Brain pericyte (primary cell): Measurements from ENCODE around the gene ANKRD49.

ENCODE experiments used
- DNase-seq: peaks from one replicate; pipeline ENCODE4 v3.0.0-alpha.2; 2012; ENCODE audit warnings: low read depth, low spot score

Gene ANKRD49

DNA sequence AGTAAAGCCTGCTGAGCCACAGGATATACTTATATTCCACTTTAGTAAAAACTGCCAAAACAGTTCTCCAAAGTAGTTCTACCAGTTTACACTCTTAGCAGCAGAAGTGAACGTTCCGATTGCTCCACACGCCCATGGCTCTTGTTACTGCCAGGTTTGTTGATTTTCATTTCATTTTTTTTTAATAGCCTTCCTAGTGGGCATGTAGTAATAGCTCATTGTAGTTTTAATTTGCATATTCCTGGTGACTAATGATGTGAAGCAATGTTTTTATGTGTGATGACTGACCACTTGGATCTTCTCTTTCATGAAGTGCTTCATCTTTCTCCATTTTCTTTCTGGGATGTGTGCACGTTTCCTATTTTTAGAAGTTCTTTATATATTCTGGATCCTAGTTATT, 13.7 kb downstream of the ANKRD49 start:
- DNase-seq, result no peak

DNA sequence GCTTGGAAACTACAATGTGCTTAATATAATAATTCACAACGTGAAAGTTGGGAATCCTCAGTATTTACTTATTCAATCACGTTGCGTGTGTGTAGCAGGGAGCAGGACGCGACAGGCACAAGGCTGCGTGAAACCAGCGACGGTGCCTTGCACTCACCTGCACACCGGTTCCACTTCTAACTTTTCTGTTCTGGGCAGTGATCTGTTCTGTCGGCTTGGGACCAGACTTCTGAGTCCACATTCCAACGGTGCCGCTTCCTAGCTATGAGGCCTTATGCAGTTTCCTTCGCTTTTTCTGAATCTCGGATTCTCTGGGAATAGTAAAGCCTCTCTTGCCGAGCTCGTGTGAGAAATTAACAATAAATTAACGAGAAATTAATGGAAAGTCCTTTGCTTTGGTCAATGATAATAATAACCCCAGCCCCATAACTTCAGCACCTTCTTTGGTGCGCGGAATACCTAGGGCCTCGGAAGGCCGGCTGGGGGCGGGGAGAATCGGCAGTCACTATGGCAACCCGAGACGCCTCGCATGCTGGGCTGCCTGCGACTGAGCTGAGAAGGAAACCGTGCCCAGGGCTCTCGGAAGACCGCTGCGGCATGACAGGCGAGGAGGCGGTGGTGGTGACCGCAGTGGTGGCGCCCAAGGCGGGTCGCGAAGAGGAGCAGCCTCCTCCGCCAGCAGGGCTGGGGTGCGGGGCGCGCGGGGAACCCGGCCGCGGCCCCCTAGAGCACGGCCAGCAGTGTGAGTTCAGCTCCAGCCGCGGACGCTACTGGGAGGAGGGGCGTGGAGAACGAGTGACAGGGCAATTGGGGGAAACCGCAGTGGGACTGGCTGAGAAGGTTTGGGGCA, 18.4 kb downstream of the ANKRD49 start, which contains the start of gene C11orf97:
C11orf97 (plus strand) TSS at position 530 of the 850 bp plus-strand sequence; CDS start at position 598, 68 bp downstream.
- DNase-seq, result no peak

DNA sequence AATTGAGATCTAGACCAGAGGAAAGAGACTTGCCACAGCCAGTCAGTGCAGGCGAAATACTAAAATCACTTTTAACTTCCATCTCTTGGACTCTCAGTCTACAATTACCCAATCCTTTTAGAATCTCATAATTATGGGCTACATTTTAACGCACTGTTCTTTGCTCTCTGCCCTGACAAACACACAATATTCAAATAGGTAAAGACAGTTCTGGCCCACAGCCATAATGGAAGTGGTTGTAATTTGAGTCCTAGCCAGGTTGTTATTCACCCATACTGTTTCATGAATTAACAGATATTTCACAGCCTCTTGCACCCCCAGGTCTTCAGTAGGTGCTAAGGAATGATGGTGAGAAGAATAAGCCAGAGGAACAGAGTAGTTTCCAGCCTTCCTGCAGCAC, 19.3 kb downstream of the ANKRD49 start:
- DNase-seq, result no peak

- no peak for DNase-seq
These were observed 21.6 kb downstream of the ANKRD49 start for GRCh38 chr11:94515398-94515797.

DNA sequence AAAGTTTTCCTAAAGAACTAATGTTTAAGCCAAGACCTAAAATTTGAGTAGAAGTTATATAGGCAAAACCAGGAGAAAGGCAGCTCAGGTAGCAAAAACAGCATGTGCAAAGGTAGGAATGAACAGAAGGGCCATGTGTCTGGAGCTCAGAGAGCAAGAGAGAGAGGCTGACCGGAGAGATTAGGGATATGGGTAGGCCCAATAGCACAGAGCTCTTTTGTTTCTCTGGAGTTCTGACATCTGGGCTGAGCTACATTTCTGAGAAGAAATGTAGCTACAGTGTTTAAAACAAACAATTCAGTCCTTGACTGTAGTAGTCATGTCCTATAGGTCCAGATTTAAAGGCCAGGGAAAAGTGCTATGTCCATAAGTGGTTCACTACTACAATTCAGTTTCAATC, 22.9 kb downstream of the ANKRD49 start:
- no peak for DNase-seq

GRCh38 chr11:94518300-94518699, 24.5 kb downstream of the ANKRD49 start:
- no peak for DNase-seq

DNA sequence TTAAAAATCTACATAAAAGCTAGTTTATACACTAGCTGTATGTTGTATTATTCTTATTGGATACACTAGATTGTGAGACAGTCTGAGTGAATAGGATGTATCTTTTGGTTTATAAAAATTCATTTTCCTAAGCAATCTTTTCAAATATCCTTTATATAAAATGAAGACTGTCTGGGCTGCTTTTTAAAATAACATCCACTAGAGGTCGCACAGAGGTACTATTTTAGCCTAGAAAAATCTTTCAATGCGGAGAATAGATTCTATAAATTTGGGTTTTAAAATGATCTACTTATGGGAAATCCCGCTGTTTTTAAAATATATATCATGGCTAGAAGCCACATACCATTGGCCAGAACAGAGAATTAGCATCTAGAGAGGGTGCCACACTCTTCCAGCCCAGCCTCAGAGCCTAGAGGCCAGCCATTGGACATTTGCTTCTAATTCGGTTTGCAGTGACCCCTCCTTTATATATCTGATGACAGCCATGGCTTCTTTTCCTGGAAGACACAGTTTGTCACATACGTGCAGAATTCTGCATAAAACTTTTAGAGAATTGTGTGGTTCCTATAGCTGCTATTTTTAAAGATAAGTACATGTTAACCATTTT, 25.8 kb downstream of the ANKRD49 start:
- no peak for DNase-seq

- DNase-seq, result no peak
These were observed 27.9 kb downstream of the ANKRD49 start for GRCh38 chr11:94521684-94522083.

GRCh38 chr11:94524341-94524740, 30.6 kb downstream of the ANKRD49 start:
- DNase-seq, result no peak

DNA sequence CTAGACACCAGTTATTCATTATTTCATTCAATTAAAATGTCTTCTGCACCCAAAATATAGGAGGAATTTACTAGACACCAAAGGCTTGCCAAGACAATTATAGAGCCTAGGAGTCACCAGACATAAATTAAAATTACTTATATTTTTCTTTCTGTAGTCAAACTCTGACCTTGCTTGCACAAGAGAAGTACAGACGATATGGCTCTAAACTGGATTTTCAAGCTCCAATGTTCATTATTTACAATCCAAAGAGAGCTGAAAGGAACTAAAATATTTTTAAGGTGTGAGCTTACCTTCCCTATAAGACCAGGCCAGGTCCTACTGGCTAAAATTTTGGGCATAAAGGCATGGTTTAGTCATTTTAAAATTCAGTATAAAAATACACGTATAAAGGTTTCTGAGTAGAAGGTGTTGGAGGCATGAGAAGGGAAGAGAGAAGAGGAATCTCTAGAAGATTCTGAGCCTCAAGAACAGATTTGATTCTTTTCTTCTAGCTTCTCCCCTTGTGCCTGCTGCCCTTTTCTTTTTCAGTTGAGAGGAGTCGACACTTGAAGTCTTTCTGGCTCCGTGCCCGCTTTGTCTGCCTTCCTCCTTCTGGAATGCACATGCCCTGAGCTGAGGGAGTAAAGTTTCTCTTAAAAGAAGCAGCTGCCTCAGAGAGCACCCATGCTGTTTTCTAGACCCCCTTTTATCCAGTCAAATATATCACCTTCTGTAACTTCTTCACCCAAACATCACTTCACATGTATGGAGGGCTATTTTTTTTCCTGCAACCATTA, 32.0 kb downstream of the ANKRD49 start:
- no peak for DNase-seq

GRCh38 chr11:94526645-94527438, 33.1 kb downstream of the ANKRD49 start:
- no peak for DNase-seq

- DNase-seq, result no peak
These were observed 34.8 kb downstream of the ANKRD49 start for GRCh38 chr11:94528551-94528950.

DNA sequence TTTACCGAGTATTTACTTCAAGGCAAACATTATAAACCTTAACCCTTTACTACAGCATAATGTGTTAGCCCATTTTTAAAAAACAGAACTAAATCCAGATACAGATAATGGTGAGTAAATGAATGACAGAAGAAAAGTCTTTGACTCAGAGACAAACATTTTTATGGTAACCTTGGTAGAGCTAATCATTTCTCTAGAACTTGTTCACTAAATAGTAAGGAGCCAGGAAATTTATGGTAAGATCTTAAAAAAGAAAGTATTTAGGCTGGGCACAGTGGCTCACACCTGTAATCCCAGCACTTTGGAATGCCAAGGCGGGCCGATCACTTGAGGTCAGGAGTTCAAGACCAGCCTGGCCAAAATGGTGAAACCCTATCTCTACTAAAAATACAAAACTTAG, 38.4 kb downstream of the ANKRD49 start:
- DNase-seq, result no peak

DNA sequence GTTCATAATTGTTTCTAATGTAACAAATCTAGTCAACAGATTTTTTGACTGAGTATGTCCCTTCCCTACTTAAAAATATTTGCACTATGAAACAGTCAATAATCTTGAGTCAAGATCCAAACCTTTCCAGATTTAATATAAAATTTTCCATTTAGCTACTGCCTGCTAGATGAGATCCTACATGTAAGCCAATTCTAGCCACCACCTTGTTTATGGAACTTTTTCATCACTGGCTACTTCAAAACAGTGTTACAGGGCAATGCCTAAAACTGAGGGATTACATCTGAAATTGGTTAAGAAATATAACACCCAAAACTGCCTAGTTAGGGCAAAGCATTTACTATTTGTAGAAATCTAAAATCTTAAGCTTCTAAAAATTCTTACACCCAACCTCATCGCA, 39.4 kb downstream of the ANKRD49 start:
- no peak for DNase-seq

GRCh38 chr11:94533696-94534630, 40.2 kb downstream of the ANKRD49 start:
- no peak for DNase-seq

GRCh38 chr11:94536386-94536785, 42.6 kb downstream of the ANKRD49 start:
- no peak for DNase-seq

DNA sequence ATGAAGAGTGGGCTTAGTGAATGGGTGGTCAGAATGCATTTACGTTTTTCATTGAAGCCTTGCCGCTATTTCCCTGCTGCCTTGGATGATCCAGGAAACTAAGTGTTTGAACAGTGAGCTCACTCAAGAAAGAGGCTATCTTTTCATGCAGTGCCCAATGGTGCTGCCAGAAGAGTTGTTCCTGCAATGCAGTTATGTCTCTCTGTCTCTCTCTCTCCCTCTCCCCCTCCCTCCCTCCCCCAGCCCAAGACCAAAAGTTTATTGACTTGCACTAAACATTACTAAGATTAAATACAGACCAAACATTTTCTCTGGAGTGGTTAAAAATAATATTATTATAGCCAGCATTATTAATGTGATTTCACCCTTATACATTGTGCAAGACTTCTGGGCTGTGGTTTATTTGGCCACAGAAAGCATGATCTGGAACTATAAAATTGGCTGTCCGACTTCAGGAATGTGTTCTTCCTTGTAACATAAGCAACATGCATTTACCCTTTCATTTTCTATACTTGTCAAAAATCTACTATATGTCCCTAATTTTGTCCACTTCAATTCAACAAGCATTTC, 43.3 kb downstream of the ANKRD49 start:
- DNase-seq, result no peak

- DNase-seq, result no peak
These were observed 45.6 kb downstream of the ANKRD49 start for GRCh38 chr11:94539420-94539819.

DNA sequence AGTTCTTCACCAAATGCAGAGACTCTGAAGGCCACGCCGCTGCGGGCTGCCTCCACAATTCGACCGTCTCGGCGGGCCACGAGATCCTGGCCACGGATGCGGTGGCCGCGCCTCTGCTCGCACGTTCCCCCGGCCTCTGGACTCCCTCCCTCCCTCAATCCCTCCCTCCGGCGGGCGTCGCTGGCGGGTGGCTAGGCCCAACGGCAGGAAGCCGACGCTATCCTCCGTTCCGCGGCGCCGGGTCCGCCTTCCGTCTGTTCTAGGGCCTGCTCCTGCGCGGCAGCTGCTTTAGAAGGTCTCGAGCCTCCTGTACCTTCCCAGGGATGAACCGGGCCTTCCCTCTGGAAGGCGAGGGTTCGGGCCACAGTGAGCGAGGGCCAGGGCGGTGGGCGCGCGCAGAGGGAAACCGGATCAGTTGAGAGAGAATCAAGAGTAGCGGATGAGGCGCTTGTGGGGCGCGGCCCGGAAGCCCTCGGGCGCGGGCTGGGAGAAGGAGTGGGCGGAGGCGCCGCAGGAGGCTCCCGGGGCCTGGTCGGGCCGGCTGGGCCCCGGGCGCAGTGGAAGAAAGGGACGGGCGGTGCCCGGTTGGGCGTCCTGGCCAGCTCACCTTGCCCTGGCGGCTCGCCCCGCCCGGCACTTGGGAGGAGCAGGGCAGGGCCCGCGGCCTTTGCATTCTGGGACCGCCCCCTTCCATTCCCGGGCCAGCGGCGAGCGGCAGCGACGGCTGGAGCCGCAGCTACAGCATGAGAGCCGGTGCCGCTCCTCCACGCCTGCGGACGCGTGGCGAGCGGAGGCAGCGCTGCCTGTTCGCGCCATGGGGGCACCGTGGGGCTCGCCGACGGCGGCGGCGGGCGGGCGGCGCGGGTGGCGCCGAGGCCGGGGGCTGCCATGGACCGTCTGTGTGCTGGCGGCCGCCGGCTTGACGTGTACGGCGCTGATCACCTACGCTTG, 50.2 kb downstream of the ANKRD49 start, which contains the start of gene FUT4:
FUT4 (plus strand) TSS at position 227 of the 951 bp plus-strand sequence; CDS start at position 440, 213 bp downstream.
- peak; percentile 56 for DNase-seq
